Fibroblast of skin of back (primary cell): ENCODE measurements around the gene ELAC2.
"Not testable (repeated sequence)": the region's sequence is repeated elsewhere in the genome, so short reads cannot be mapped to it uniquely, and the experiment has no call there.

Source experiments
- DNase-seq: peaks from one replicate; pipeline ENCODE4 v3.0.0-alpha.2; 2013

ELAC2 gene

GRCh38 chr17:12987120-12987519, 30.7 kb downstream of the ELAC2 start:
- DNase-seq = no peak

DNA sequence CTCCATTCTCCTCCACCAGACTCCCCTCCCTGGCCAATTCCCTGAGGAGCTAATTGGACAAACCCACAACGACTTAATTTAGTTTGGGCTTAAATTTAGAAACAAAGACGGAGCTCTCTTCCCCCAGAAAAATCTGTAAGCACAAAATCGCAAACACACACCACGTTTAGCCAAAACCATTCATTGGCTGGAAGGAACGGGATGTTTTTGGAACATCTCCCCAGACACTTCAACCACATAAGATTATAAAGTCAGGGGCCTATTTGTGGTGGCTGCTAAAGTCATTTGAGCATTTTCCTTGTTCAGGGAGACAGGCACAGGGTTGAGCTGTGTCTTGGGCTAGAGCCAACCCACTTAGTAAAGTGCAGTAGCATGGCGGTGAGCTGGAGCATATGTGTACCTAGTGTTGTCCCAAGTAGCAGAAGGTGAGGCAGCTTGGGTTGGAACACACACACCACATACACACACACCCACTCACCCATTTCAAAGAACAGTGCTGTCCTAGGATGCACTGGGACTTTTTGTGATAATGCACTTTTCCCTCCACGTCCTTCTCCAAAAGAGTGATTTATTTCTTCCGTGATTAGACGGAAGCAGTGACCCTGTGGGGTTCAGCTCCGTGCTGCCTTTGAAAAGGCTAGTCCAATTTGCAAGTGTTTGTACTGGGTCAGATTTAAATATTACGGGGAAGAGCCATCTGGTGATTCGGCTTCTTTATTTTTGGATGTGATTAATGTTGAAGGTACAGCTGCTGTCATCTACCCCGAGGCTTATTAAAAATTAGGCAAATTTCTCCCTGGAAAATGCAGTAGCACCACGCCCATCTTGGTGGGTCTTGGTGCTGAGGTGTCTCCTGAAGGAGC, 32.2 kb downstream of the ELAC2 start:
- DNase-seq = peak; percentile 64

DNA sequence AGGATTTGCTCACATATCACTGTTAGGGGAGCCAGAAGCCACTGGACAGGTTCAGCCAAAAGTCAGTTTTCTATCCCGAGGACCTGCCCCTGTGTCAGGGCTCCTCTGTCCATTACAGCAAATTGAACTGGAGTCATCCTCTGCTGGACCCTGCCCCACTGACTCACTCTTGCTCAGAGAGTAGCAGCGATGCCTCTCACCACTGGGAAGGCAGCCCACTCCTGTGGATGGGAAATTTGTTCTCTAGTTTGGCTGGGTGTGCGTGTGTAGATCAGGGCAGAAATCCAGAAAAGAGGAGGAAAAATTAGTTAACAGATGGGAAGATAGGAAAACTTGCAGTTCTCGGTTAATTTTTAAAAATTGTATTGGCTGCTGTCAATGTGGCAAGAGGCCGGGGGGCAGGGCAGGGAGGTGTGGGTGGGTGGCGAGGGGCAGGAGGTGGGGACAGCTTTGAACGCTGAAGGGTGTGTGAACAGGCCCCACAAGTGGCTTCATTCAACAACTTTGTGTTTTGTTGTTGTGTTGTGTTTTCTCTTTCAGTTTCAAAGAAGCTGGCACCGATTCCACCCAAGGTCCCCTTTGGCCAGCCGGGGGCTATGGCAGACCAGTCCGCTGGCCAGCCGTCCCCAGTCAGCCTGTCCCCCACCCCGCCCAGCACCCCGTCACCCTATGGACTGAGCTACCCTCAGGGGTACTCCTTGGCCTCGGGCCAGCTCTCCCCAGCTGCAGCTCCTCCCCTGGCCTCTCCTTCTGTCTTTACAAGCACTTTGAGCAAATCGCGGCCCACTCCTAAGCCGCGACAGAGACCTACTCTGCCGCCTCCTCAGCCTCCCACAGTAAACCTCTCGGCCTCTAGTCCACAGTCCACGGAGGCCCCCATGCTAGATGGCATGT, 33.6 kb downstream of the ELAC2 start:
- peak; percentile 86 for DNase-seq

DNA sequence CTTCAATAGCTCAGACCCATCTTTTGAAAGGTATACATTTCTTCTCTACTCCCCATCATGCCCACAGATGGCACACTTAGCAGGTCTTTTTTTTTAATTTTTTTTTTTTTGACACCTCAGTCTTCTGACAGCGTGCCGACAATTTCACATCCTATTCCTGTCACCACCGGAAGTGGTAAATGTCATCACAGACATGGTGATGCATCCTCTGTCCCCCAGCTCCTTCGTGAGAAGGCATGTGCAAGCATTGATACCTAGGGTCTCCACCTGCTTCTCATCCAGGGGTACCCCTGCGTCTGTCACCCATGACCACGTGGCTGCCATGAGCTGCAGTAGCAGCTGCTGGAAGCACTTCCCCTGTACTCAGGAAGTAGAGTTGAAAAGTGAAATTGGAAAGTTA, 35.6 kb downstream of the ELAC2 start:
- no peak for DNase-seq

DNA sequence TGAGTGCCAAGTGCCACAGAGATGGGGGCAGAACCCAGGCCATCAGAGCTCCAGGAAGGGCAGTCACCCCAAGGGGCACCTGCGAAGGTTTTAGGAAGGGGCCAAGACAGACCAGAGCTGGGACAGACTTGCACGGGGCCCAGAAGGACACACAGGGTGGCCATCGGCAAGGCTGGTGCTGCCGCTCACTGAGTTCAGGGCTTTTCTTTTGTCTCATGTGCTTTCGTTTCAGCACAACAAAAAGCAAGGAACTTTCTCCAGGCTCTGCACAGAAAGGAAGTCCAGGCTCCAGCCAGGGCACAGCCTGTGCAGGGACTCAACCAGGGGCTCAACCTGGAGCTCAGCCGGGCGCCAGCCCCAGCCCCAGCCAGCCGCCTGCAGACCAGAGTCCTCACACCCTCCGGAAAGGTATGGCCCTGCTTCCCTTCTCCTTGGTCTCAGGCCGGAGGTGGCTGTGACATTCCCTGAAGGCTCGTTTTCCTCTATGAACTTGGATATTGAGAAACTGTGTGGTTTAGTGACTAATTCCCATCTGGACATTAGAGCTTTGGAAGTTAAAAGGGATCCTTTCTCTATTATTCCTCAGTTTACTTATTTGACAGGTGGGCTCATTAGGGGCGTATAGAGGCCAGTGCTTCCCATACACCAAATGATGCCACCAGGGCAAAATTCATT, 37.9 kb downstream of the ELAC2 start:
- no peak for DNase-seq

DNA sequence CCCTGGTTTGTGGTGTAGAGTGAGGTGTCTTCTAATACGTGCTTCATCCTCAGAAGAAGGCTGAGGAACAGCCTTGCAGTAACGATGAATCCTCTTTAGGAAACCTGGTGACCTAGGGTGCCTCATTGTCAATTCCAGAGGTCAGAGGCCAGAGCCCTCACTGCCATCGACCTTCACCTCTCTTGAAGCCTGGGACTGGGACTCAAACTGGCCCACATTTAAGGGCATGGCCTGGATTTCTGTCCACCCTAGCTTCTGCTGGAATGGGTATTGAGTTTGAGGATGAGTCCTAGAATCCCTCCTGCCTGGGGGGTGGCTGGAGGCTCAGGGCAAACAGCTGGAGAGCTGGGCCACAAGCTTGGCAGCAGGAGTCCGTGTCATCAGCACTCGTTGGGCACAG, 38.6 kb downstream of the ELAC2 start:
- no peak for DNase-seq

DNA sequence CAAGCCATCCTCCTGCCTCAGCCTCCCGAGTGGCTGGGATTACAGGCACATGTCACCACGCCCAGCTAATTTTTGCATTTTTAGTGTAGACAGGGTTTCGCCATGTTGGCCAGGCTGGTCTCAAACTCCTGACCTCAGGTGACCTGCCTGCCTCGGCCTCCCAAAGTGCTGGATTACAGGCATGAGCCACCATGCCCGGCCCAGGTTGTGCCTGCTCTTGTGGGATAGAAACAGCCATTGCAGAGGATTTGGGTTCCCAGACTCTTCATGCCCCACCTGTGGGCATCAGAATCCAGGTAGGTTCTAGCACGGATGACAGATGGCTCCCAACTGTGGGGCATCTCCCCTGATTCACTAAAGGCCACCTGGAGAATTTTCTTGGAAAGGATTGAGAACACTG, 39.0 kb downstream of the ELAC2 start:
- not testable (repeated sequence) for DNase-seq

- DNase-seq = peak; percentile 33
These were observed 40.6 kb downstream of the ELAC2 start for GRCh38 chr17:12977008-12977751.

DNA sequence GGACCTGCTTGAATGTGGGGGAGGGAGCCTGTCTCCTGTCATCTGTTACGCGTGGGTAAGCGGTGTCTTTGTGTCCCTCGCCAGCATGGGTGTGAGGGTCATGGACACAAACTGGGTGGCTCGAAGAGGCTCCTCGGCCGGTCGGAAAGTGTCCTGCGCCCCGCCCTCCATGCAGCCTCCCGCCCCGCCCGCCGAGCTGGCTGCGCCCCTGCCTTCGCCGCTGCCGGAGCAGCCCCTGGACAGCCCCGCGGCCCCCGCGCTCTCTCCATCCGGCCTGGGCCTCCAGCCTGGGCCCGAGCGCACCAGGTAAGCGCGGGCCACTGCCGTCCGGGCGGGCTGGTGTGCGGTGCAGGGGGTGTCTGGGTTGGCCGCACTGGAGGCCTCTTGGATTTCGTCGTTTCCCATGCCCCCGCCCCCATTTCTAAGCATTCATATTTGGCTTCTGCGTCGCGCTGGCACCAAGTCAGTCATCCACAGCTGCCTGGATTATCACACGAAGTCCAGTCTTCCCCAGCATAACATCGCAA, 43.8 kb downstream of the ELAC2 start:
- DNase-seq = peak; percentile 27

DNA sequence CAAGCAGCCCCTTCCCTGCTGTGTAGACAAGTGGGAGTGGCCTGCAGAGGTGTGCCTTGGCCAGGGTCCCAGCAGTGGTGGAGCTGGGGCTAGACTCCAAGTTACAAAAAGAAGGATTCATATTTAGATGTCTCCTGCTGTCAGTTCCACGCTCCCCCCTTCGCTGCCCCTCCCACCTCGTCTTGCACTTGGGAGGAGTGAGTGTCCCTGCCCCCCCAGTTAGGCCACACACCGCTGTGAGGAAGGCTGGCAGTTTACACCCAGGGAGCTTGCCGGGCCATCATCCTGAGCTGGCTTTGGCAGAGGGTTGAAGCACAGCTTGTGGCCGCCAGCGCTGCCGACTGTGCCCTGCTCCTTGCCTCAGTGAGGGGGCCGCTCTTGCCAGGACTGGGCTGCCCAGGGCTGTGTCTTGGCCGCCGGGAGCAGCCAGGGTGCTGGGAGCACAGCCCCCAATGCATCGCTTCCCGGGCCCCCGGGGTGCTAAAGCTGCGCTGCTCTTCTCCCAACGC, 44.3 kb downstream of the ELAC2 start:
- DNase-seq = peak; percentile 33

GRCh38 chr17:12967962-12968361, 49.9 kb downstream of the ELAC2 start:
- no peak for DNase-seq

DNA sequence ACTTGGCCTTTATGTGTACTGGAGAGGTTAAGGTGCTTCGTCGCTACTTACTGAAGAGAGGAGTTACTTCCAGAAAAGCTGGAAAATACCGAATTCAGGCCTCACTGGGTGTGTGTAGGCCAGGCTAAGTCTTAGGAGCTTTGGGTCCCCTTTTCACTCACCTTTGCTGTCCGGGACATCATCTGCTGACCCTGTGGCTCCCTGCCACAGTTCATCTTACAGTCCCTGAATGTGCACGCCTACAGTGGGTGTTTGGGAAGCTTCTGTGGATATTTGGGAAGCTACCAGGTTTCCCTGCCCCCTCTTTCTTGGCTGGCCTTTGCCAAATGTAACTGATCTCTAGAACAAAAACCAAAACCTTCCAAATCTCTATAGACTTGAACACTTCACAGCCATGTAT, 51.4 kb downstream of the ELAC2 start:
- no peak for DNase-seq

- DNase-seq = no peak
These were observed 51.8 kb downstream of the ELAC2 start for GRCh38 chr17:12965988-12966387.

DNA sequence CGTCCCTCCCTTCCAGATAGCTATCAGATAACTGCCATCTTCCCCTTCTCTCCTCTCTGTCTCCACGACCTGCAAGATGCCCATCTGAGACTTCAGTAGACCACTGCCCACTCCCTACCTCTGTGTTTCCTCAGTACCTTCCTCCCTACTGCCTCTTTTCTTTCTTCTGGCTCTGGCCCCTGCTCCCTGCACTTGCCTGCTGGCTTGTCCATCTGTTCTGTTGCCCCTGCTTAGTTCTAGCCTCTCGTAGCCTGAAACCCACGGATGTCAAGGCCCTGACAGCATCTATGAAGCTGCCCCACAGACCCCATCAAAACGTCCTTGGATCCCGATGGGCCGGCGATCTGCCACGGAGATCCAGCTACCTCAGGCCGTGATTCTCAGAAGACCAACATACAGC, 53.0 kb downstream of the ELAC2 start:
- DNase-seq = no peak

DNA sequence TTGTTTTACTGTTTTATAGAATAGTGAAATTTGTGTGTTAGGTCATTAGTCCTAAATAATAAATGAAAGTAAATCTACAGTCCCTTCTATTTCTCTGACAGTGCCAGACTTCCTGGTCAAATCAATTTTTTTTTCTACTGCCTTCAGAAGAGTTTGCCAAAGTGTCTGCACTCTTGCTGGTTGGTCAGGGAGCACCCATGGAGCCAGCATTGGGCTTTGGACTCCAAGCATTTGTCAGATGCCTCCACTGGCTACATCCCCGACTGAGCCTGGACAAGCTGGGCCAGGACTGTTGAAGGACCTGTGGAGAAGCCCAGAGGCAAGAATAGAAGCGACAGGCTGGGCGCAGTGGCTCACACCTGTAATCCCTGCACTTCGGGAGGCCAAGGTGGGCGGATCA, 53.7 kb downstream of the ELAC2 start:
- DNase-seq = no peak

DNA sequence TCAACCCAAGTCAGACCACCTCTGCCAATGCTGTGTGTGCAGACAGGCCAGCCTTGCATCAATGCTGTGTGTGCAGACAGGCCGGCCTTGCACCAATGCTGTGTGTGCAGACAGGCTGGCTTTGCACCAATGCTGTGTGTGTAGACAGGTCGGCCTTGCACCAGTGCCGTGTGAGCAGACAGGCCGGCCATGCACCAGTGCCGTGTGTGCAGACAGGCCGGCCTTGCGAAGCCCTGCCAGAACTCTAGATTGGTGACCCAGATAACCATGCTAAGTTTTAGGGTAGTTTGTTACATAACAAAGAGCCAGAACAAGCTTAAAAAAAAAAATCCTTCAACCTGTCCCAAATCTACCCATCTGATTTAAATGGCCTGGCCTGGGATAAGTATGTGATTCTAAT, 54.3 kb downstream of the ELAC2 start:
- no peak for DNase-seq

DNA sequence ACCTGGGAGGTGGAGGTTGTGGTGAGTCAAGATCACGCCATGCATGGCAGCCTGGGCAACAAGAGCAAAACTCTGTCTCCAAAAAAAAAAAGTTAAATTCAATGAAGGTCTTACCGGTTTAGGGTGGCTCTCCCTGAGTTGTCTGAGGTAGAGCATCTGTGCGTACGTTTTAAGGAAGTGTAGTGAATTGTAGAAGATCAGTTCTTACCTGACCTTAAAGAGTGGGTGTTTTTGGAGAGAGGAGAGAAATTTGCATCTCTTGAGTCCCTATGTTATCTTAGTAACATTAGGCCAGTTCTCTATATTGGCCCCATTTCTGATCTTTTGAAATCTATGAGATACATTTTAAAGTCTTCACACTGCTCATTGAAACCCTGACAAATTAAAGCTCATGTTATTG, 56.2 kb downstream of the ELAC2 start:
- no peak for DNase-seq

DNA sequence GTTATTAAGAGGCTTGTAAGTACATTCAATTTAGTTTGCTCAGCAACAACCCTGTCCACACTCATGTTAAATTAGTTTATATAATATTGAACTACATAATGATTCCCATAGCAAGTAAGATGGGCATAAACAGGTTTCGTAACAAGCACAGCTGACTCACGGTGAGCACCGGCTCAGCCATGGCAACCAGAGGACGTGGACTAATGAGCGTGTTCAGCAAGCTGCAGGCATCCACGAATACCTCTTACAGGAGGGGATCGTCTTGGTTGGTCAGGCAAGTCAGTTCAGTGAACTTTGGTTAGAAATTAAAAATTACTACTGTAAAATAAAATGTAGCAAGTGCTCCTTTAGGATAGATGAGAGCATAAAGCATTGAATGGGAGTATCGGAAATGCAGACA, 58.4 kb downstream of the ELAC2 start:
- DNase-seq = peak; percentile 29

DNA sequence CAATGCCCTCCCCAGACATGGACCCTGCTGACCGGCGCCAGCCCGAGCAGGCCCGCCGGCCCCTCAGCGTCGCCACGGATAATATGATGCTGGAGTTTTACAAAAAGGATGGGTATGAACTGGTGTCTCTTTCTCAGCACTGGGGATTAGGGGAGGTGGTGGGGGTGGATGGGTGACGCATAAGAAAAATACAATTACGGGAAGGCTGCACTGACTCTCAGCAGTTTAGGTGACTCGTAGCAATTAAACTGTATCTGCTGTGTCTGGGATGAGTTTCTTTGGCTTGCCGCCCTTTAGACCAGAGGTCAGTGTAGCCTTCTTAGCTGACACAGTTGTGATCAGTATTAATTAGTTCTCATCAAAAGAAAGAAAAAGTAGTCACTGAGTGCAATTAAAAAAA, 59.0 kb downstream of the ELAC2 start:
- DNase-seq = peak; percentile 72

DNA sequence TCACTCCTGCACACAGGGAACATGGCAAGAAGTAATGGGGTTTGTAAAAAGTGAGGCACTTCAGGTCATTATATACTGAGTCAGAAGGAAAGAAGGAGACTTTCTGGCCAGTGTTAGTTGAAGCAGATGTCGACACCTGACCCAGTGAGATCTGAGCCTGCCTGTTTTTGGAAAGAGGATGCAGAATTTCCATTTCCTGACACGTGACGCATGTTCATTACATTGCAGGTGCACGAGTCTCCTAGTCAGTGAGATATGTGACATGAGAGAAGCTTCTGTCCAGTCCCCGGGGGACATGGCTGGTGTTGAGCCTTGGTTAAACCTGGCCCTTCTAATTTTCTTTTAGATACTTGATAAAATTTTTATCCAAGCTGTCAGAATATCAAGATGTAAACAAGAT, 62.3 kb downstream of the ELAC2 start:
- no peak for DNase-seq

DNA sequence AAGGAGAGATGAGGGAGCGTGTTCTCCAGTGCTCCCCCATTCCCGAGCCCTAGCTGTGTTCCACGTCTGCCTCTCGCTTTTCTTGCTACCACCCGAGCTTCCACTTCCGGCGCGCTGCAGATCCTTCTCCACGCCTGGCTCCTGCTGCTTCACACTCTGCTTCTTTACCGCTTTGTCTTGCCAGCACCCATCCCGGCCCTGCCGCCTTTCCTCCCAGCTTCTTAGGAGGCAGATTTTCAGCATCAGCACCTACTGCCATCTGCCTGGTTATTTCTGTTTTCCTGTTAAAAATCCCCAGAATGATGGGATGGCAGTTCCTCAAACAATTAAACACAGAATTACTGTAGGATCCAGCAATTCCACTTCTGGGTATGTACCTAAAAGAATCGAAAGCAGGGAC, 64.7 kb downstream of the ELAC2 start:
- no peak for DNase-seq

GRCh38 chr17:12952012-12952411, 65.8 kb downstream of the ELAC2 start:
- DNase-seq = no peak
